ENCODE results near the gene FBXL3. TPM values are rescaled to one million over a fixed set of nuclear protein-coding genes. Genes with fewer than 3 reads are reported as not detected.

FBXL3 gene, protein sequence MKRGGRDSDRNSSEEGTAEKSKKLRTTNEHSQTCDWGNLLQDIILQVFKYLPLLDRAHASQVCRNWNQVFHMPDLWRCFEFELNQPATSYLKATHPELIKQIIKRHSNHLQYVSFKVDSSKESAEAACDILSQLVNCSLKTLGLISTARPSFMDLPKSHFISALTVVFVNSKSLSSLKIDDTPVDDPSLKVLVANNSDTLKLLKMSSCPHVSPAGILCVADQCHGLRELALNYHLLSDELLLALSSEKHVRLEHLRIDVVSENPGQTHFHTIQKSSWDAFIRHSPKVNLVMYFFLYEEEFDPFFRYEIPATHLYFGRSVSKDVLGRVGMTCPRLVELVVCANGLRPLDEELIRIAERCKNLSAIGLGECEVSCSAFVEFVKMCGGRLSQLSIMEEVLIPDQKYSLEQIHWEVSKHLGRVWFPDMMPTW
- 10 to 100 TPM; 74.3 to 81.2 TPM for total RNA-seq
- 118 to 196 reads per million in 2 donors for total RNA-seq

DNA sequence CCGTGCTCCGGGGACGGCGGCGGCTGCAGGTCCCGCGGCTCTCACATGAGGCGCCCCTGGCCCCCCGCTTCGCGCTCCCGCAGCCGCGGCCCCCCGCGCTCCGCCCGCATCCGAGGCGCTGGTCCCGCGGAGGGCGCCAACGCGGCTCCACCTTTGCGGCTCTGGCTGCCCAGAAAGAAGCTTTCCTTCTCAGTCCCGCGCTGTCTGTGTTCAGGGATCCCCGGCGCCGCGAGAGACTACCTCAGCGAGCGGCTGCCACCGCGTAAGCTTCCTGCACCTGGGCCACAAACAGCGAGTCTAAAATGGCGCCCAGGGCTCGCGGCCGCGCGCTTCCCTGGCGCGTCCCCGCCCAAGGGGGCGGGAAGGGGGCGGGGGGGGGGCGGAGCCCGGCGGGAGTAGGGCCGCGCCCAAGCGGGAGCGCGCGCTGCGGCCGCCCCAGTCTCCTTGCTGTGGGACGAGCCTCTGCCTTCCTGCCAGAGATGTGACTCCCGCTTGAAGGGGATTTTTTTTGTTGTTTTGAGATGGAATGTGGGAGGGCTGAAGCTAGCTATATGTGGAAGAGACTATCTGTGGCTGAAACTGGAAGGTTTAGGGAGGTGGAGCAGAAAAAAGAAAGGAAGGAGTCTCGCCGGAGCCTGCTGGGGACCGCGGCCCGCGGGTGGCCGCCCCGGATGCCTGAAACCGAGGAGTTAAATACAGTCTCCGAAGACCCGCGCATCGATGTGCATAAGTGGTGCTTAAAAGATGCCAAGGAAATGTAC, at the start of gene FBXL3:
FBXL3 (minus strand) TSS at position 299 of the 761 bp plus-strand sequence. CDS start 5,299 bp downstream, outside the sequence.
- ATAC-seq (peak; percentile 76), DNase-seq (peak; percentile 74 to 80 (median 79))
- Mint-ChIP-seq H3K4me3 (peak within 1 kb of the TSS; percentile 94), H3K4me1 (peaks cover 34% of the 10 kb centered on the region), H3K36me3 (ENCODE audit: low read depth) (peaks cover 4% of the 10 kb centered on the region), H3K27me3 (no peaks in the 10 kb centered on the region), H3K27ac (peak within 1 kb of the TSS; percentile 96)
- no peaks in the 10 kb centered on the region for H3K9me3 ChIP-seq (ENCODE audit: control insufficient read depth, low read length, poor library complexity, severe bottlenecking)

DNA sequence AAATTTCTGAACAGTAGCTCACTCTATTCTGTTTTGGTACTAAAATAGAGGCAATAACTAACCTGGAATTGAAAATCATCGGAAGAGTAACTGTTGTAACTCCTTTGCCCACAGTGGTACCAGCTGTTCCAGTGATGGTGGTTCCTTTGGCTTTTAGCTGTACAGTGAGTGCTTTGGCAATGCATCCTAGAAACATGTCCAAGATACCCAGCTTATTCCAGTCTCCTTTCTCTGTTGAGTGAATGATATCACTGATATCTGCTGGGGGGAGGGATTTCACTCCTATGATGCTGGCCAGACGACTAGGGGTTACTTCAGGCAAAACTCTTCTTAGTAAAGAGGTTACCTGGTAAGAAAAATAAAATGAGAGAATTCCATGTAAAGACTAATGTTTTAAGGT, 40.6 kb upstream of the FBXL3 start:
- ATAC-seq, result no peak
- Mint-ChIP-seq H3K27ac (no peak overlapping the region), H3K27me3 (no peaks in the 10 kb centered on the region), H3K4me1 (peaks cover 7% of the 10 kb centered on the region), H3K4me3 (no peak overlapping the region), H3K36me3 (ENCODE audit: low read depth) (peaks cover 10% of the 10 kb centered on the region)
- no peaks in the 10 kb centered on the region for H3K9me3 ChIP-seq (ENCODE audit: control insufficient read depth, low read length, poor library complexity, severe bottlenecking)
- DNase-seq, result no peak

GRCh38 chr13:77065461-77066147, 38.6 kb upstream of the FBXL3 start:
- no peaks in the 10 kb centered on the region for H3K9me3 ChIP-seq (ENCODE audit: control insufficient read depth, low read length, poor library complexity, severe bottlenecking)
- Mint-ChIP-seq H3K4me3 (no peak overlapping the region), H3K27me3 (no peaks in the 10 kb centered on the region), H3K4me1 (peaks cover 4% of the 10 kb centered on the region), H3K36me3 (ENCODE audit: low read depth) (peaks cover 8% of the 10 kb centered on the region), H3K27ac (no peak overlapping the region)
- ATAC-seq (no peak), DNase-seq (no peak)

- DNase-seq (no peak), ATAC-seq (no peak)
- Mint-ChIP-seq H3K4me3 (no peak overlapping the region), H3K27me3 (no peaks in the 10 kb centered on the region), H3K4me1 (peaks cover 4% of the 10 kb centered on the region), H3K27ac (peak overlapping the region; percentile 6), H3K36me3 (ENCODE audit: low read depth) (peaks cover 5% of the 10 kb centered on the region)
- H3K9me3 ChIP-seq (ENCODE audit: control insufficient read depth, low read length, poor library complexity, severe bottlenecking), result no peaks in the 10 kb centered on the region
These were observed 35.1 kb upstream of the FBXL3 start for GRCh38 chr13:77062097-77062496.

- DNase-seq, result no peak
- Mint-ChIP-seq H3K27ac (peak overlapping the region; percentile 6), H3K4me1 (peaks cover 4% of the 10 kb centered on the region), H3K27me3 (no peaks in the 10 kb centered on the region), H3K36me3 (ENCODE audit: low read depth) (peaks cover 5% of the 10 kb centered on the region), H3K4me3 (no peak overlapping the region)
- H3K9me3 ChIP-seq (ENCODE audit: control insufficient read depth, low read length, poor library complexity, severe bottlenecking), result no peaks in the 10 kb centered on the region
- no peak for ATAC-seq
These were observed 34.4 kb upstream of the FBXL3 start for GRCh38 chr13:77061362-77061761.

DNA sequence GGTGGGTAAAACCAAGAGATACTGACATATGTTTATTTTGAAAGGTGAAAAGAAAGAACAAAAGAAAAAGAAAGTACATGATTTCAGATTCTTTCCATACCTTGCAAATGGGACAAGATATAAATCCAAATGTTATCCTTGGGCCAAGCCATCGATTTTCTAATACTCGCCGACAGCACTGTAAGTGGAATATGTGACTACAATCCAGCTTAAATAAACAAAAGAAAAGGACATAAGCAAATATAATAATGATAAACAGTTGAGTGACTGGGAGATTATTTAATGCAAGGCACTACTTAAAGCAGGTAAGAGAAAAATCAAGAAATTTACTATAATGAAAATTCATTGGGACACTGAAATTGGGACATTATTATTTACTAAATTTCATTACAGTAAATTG, 29.9 kb upstream of the FBXL3 start:
- Mint-ChIP-seq H3K27me3 (no peaks in the 10 kb centered on the region), H3K27ac (no peak overlapping the region), H3K36me3 (ENCODE audit: low read depth) (peaks cover 12% of the 10 kb centered on the region), H3K4me3 (no peak overlapping the region), H3K4me1 (peaks cover 3% of the 10 kb centered on the region)
- H3K9me3 ChIP-seq (ENCODE audit: control insufficient read depth, low read length, poor library complexity, severe bottlenecking), result no peaks in the 10 kb centered on the region
- ATAC-seq (no peak), DNase-seq (no peak)

GRCh38 chr13:77056382-77056781, 29.4 kb upstream of the FBXL3 start:
- Mint-ChIP-seq H3K36me3 (ENCODE audit: low read depth) (peaks cover 12% of the 10 kb centered on the region), H3K27ac (no peak overlapping the region), H3K4me3 (no peak overlapping the region), H3K4me1 (peaks cover 3% of the 10 kb centered on the region), H3K27me3 (no peaks in the 10 kb centered on the region)
- H3K9me3 ChIP-seq (ENCODE audit: control insufficient read depth, low read length, poor library complexity, severe bottlenecking), result no peaks in the 10 kb centered on the region
- DNase-seq (no peak), ATAC-seq (no peak)

DNA sequence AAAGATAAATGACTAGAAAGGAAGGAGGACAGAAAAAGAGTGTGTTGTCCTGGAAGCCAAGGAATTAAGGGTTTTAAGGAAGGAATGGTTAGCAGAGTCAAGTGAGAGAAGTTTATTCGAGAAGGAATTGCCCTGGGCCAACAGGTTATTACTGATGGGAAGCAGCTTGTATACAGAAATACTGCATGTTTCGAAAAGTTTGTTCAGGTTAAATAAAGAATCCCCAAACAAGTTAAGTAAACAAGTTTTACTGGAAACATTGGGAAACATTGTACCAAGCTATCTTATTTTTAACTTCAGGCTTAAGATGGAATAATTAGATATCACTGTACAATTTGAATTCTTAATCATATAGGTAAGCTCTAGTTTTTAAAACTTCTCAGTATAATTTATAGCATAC, 28.2 kb upstream of the FBXL3 start:
- ATAC-seq (no peak), DNase-seq (no peak)
- no peaks in the 10 kb centered on the region for H3K9me3 ChIP-seq (ENCODE audit: control insufficient read depth, low read length, poor library complexity, severe bottlenecking)
- Mint-ChIP-seq H3K36me3 (ENCODE audit: low read depth) (peaks cover 14% of the 10 kb centered on the region), H3K27me3 (no peaks in the 10 kb centered on the region), H3K4me3 (no peak overlapping the region), H3K27ac (peak overlapping the region; percentile 72), H3K4me1 (peaks cover 3% of the 10 kb centered on the region)

DNA sequence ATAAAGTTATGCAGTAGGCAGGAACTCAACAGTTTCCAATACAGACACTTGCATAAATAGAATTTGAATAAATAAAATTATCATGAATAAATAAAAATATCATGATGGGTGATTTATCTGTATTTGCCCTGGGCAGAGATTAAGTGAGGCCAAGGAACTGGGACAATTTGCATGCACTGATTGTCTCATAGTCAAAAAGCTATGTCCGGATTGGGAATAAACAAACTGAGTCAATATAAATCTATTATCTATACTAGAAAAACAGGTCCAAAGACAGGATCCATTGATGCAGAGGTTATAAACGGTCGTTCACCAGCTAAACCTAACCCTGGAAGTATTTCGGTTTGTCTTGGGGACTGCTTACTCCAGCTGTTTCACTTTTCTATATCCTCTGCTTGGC, 26.2 kb upstream of the FBXL3 start:
- H3K27ac Mint-ChIP-seq, result peak overlapping the region; percentile 72

GRCh38 chr13:77048681-77049080, 21.7 kb upstream of the FBXL3 start:
- H3K4me1 Mint-ChIP-seq, result peaks cover 9% of the 10 kb centered on the region
- peak overlapping the region; percentile 61 for H3K27ac Mint-ChIP-seq
- H3K9me3 ChIP-seq (ENCODE audit: control insufficient read depth, low read length, poor library complexity, severe bottlenecking), result no peaks in the 10 kb centered on the region
- ATAC-seq, result no peak
- no peak overlapping the region for H3K4me3 Mint-ChIP-seq
- peaks cover 11% of the 10 kb centered on the region for H3K36me3 Mint-ChIP-seq (ENCODE audit: low read depth)
- DNase-seq, result no peak
- H3K27me3 Mint-ChIP-seq, result no peaks in the 10 kb centered on the region

More for the DNA sequence above, 26.2 kb upstream of the FBXL3 start:
- Mint-ChIP-seq H3K4me1 (peaks cover 10% of the 10 kb centered on the region), H3K36me3 (ENCODE audit: low read depth) (peaks cover 18% of the 10 kb centered on the region), H3K4me3 (no peak overlapping the region), H3K27me3 (no peaks in the 10 kb centered on the region)
- no peaks in the 10 kb centered on the region for H3K9me3 ChIP-seq (ENCODE audit: control insufficient read depth, low read length, poor library complexity, severe bottlenecking)
- DNase-seq (no peak), ATAC-seq (no peak)

- ATAC-seq (no peak), DNase-seq (no peak)
- Mint-ChIP-seq H3K36me3 (ENCODE audit: low read depth) (peaks cover 10% of the 10 kb centered on the region), H3K27ac (peak overlapping the region; percentile 61), H3K27me3 (no peaks in the 10 kb centered on the region), H3K4me1 (peaks cover 14% of the 10 kb centered on the region), H3K4me3 (no peak overlapping the region)
- H3K9me3 ChIP-seq (ENCODE audit: control insufficient read depth, low read length, poor library complexity, severe bottlenecking), result no peaks in the 10 kb centered on the region
These were observed 20.8 kb upstream of the FBXL3 start for GRCh38 chr13:77047649-77048343.

DNA sequence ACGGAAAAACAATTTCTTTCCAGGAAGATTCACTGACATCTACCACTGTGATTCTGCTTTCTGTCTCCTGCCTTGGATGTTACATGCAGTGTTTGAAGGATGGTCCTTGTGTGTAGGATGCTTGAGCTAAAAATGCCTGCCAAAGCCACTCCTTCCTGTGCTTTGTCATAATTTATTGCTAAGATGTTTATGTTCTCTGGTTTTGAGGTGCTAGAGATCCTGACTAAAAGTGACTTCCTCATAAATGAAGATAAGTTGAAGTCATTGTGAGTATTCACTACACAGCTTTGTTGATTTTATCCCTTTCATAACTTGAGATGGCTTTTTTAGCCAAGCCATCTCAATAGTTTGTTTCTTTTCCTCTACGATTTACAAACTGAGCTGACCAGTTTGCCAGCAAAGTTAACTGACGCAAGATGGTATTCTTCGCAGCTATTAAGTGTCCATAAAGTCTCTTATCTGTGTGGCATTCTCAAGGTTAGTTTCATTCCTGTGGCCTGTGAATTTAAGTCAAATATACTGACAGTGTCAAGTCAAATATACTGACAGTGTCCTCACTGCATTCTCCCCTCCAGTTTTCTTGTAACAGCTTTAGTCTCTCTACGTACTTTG, 15.7 kb upstream of the FBXL3 start:
- DNase-seq (no peak), ATAC-seq (no peak)
- Mint-ChIP-seq H3K4me1 (peaks cover 9% of the 10 kb centered on the region), H3K4me3 (no peak overlapping the region), H3K27me3 (no peaks in the 10 kb centered on the region), H3K36me3 (ENCODE audit: low read depth) (peaks cover 2% of the 10 kb centered on the region), H3K27ac (peak overlapping the region; percentile 32)
- no peaks in the 10 kb centered on the region for H3K9me3 ChIP-seq (ENCODE audit: control insufficient read depth, low read length, poor library complexity, severe bottlenecking)
